ENCODE measurements around the gene DDIT4. TPM values are rescaled to one million over a fixed set of nuclear protein-coding genes. Genes with fewer than 3 reads are reported as not detected.

The DDIT4 gene
- total and polyA plus RNA-seq, 9 of the 15 experiments (the other 6 are each of a cell fraction or from before 2014, with no cell fraction given): 8.2 to 675 (median 159) TPM

DNA sequence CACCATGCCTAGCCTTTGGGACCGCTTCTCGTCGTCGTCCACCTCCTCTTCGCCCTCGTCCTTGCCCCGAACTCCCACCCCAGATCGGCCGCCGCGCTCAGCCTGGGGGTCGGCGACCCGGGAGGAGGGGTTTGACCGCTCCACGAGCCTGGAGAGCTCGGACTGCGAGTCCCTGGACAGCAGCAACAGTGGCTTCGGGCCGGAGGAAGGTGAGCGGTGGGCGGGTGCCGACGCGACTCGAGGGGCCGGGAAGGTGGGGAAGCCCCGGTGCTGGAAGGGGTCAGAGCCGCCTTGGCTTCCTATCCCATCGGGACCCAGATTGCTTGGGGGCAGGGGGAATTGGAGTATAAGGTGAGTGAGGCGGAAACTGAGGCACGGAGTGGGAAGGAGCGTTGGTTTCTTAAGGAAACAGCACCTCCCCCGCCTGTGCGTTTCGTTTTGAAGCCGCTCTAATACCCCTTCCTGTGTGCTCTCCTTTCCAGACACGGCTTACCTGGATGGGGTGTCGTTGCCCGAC lies 547 bp downstream of the DDIT4 start (continued):
- TF ChIP-seq, protein P1, sequence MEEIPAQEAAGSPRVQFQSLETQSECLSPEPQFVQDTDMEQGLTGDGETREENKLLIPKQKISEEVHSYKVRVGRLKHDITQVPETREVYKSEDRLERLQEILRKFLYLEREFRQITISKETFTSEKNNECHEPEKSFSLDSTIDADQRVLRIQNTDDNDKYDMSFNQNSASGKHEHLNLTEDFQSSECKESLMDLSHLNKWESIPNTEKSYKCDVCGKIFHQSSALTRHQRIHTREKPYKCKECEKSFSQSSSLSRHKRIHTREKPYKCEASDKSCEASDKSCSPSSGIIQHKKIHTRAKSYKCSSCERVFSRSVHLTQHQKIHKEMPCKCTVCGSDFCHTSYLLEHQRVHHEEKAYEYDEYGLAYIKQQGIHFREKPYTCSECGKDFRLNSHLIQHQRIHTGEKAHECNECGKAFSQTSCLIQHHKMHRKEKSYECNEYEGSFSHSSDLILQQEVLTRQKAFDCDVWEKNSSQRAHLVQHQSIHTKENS (CRISPR knock-in tag; IDR thresholded peaks at IDR 0.05): 0 out of 2 replicates have a peak, but pooled peaks have one; percentile 1
- TF ChIP-seq NFE2 (IDR thresholded peaks at IDR 0.05; ENCODE audit: low read depth) (no peak), TRIM24 (IDR thresholded peaks at IDR 0.05) (peak; percentile 24 to 58; a peak in 3 of 4 replicates), POLR2G (IDR thresholded peaks at IDR 0.05; ENCODE audit: low read depth, low read length) (peak; percentile 81), TEAD1 (CRISPR knock-in tag; IDR thresholded peaks at IDR 0.05) (peak in 1 of 2 experiments; percentile 17; a peak in 1 of 4 replicates), ZNF830 (CRISPR knock-in tag; IDR thresholded peaks at IDR 0.05) (0 out of 2 replicates have a peak, but pooled peaks have one; percentile 63), FIP1L1 (IDR thresholded peaks at IDR 0.05; ENCODE audit: low read depth, low read length, poor library complexity, severe bottlenecking) (peak; percentile 97), ZNF347 (CRISPR knock-in tag; IDR thresholded peaks at IDR 0.05; ENCODE audit: low read depth) (no peak), ERF (CRISPR knock-in tag; IDR thresholded peaks at IDR 0.05) (0 out of 2 replicates have a peak, but pooled peaks have one; percentile 7), ATF1 (CRISPR knock-in tag; IDR thresholded peaks at IDR 0.05) (peak; percentile 5; the same call in 1 of the 2 replicates), ATF1 (tag; IDR thresholded peaks at IDR 0.05) (no peak), ZNF717 (CRISPR knock-in tag; IDR thresholded peaks at IDR 0.05) (peak; percentile 92; the same call in 1 of the 2 replicates), PTBP1 (IDR thresholded peaks at IDR 0.05; ENCODE audit: low read depth, low read length) (no peak), RBBP5 (IDR thresholded peaks at IDR 0.05; ENCODE audit: borderline replicate concordance, insufficient read depth, low read length, poor library complexity, severe bottlenecking) (peak; percentile 44), ZNF143 (CRISPR knock-in tag; IDR thresholded peaks at IDR 0.05) (peak; percentile 54; the same call in 1 of the 2 replicates), PHB (CRISPR knock-in tag; IDR thresholded peaks at IDR 0.05) (0 out of 2 replicates have a peak, but pooled peaks have one; percentile 79), ZNF124 (CRISPR knock-in tag; IDR thresholded peaks at IDR 0.05) (no peak), BRF1 (IDR thresholded peaks at IDR 0.05; ENCODE audit: borderline replicate concordance, extremely low read depth, insufficient read length) (no peak)
- TF ChIP-seq, protein P2, sequence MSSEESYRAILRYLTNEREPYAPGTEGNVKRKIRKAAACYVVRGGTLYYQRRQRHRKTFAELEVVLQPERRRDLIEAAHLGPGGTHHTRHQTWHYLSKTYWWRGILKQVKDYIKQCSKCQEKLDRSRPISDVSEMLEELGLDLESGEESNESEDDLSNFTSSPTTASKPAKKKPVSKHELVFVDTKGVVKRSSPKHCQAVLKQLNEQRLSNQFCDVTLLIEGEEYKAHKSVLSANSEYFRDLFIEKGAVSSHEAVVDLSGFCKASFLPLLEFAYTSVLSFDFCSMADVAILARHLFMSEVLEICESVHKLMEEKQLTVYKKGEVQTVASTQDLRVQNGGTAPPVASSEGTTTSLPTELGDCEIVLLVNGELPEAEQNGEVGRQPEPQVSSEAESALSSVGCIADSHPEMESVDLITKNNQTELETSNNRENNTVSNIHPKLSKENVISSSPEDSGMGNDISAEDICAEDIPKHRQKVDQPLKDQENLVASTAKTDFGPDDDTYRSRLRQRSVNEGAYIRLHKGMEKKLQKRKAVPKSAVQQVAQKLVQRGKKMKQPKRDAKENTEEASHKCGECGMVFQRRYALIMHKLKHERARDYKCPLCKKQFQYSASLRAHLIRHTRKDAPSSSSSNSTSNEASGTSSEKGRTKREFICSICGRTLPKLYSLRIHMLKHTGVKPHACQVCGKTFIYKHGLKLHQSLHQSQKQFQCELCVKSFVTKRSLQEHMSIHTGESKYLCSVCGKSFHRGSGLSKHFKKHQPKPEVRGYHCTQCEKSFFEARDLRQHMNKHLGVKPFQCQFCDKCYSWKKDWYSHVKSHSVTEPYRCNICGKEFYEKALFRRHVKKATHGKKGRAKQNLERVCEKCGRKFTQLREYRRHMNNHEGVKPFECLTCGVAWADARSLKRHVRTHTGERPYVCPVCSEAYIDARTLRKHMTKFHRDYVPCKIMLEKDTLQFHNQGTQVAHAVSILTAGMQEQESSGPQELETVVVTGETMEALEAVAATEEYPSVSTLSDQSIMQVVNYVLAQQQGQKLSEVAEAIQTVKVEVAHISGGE (CRISPR knock-in tag; IDR thresholded peaks at IDR 0.05): peak in 1 of 3 experiments; percentile 47; a peak in 1 of 6 replicates
- TF ChIP-seq, protein P3, sequence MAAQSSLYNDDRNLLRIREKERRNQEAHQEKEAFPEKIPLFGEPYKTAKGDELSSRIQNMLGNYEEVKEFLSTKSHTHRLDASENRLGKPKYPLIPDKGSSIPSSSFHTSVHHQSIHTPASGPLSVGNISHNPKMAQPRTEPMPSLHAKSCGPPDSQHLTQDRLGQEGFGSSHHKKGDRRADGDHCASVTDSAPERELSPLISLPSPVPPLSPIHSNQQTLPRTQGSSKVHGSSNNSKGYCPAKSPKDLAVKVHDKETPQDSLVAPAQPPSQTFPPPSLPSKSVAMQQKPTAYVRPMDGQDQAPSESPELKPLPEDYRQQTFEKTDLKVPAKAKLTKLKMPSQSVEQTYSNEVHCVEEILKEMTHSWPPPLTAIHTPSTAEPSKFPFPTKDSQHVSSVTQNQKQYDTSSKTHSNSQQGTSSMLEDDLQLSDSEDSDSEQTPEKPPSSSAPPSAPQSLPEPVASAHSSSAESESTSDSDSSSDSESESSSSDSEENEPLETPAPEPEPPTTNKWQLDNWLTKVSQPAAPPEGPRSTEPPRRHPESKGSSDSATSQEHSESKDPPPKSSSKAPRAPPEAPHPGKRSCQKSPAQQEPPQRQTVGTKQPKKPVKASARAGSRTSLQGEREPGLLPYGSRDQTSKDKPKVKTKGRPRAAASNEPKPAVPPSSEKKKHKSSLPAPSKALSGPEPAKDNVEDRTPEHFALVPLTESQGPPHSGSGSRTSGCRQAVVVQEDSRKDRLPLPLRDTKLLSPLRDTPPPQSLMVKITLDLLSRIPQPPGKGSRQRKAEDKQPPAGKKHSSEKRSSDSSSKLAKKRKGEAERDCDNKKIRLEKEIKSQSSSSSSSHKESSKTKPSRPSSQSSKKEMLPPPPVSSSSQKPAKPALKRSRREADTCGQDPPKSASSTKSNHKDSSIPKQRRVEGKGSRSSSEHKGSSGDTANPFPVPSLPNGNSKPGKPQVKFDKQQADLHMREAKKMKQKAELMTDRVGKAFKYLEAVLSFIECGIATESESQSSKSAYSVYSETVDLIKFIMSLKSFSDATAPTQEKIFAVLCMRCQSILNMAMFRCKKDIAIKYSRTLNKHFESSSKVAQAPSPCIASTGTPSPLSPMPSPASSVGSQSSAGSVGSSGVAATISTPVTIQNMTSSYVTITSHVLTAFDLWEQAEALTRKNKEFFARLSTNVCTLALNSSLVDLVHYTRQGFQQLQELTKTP (IDR thresholded peaks at IDR 0.05; ENCODE audit: low read depth in 1 of 2, partially characterized antibody in 2 of 2): peak; percentile 74 to 84
